Activated CD4-positive, alpha-beta T cell treated with anti-CD3 and anti-CD28 coated beads for 36 hours (primary cell): ENCODE measurements around the gene PHF12. TPM values are rescaled to one million over a fixed set of nuclear protein-coding genes. Genes with fewer than 3 reads are reported as not detected.

Experiments used
- ATAC-seq: fragments of 200-7000 bp; cut with Tn5 transposase; one replicate; pipeline ENCODE4 v1.10.0; 2021; ENCODE audit warnings: mild to moderate bottlenecking, moderate library complexity
- CTCF ChIA-PET: fragments of 350-600 bp; sonication (Branson Sonifier 250); formaldehyde crosslinking; loops from one replicate; lab custom pipeline; 2021; ENCODE audit warnings: antibody characterized with exemption; lab: Charles Lee
- POLR2A ChIA-PET: fragments of 350-600 bp; sonication (Branson Sonifier 250); formaldehyde crosslinking; loops from one replicate; lab custom pipeline; 2021; ENCODE audit warnings: antibody characterized with exemption, inconsistent platforms; lab: Charles Lee
- DNase-seq: peaks from one replicate; pipeline ENCODE4 v3.0.0-alpha.2; 2020
- H3K27ac Mint-ChIP-seq: one replicate; pipeline ENCODE4 v1.8.0; 2021; ENCODE audit warnings: mixed read lengths
- H3K27me3 Mint-ChIP-seq: one replicate; pipeline ENCODE4 v1.8.0; 2021; ENCODE audit warnings: mixed read lengths
- H3K36me3 Mint-ChIP-seq: one replicate; pipeline ENCODE4 v1.8.0; 2021; ENCODE audit warnings: low read depth, mixed read lengths
- H3K4me1 Mint-ChIP-seq: one replicate; pipeline ENCODE4 v1.8.0; 2021; ENCODE audit warnings: mixed read lengths
- H3K4me3 Mint-ChIP-seq: one replicate; pipeline ENCODE4 v1.8.0; 2021; ENCODE audit warnings: mild to moderate bottlenecking, moderate library complexity, mixed read lengths
- H3K9me3 Mint-ChIP-seq: one replicate; pipeline ENCODE4 v1.8.0; 2021; ENCODE audit warnings: low read depth, mixed read lengths
- intact Hi-C, 2 experiments: fragments of 100-400 bp; cut with DNase I in 1 of 2; cut with micrococcal nuclease in 1 of 2; formaldehyde crosslinking; loops; one replicate each; pipeline versions ENCODE4 v1.14.2 to v1.15.1; 2022 to 2024; cut with DNase I, micrococcal nuclease
- total RNA-seq, 2 experiments: library from RNA; stranded (reverse); gene quantifications; one replicate each; pipeline ENCODE4 v1.2.3, GENCODE V29; 2021

PHF12 gene
- total RNA-seq, 2 experiments from 2014 or later = 48.6 to 52.3 TPM

GRCh38 chr17:28988475-28988874 lies 37.2 kb upstream of the PHF12 start:
- no peaks in the 10 kb centered on the region for H3K36me3 Mint-ChIP-seq
- H3K4me1 Mint-ChIP-seq = peaks cover 2% of the 10 kb centered on the region
- no peak overlapping the region for H3K4me3 Mint-ChIP-seq
- H3K27me3 Mint-ChIP-seq = no peaks in the 10 kb centered on the region
- H3K9me3 Mint-ChIP-seq = no peaks in the 10 kb centered on the region
- ATAC-seq (no peak), DNase-seq (no peak)
- ChIA-PET POLR2A (no interaction called here), CTCF (no interaction called here)
- no peak overlapping the region for H3K27ac Mint-ChIP-seq
- intact Hi-C loops = no loop called here

- DNase-seq (no peak), ATAC-seq (no peak)
- Mint-ChIP-seq H3K4me3 (no peak overlapping the region), H3K36me3 (no peaks in the 10 kb centered on the region), H3K4me1 (peaks cover 17% of the 10 kb centered on the region), H3K9me3 (no peaks in the 10 kb centered on the region), H3K27ac (no peak overlapping the region), H3K27me3 (no peaks in the 10 kb centered on the region)
- intact Hi-C loops = no loop called here
- CTCF ChIA-PET = interaction anchor here (0.8 to 1.8 kb wide), 2 partner anchors 13 to 21 kb away, joined by 3 to 8 read pairs; no protein-coding TSS in a partner anchor
- POLR2A ChIA-PET = interaction anchor here (0.6 kb wide), 2 partner anchors 14 to 114 kb away, joined by 3 read pairs; no protein-coding TSS in a partner anchor
Observed at GRCh38 chr17:28986714-28987655, 35.7 kb upstream of the PHF12 start.

- H3K27ac Mint-ChIP-seq = no peak overlapping the region
- no peak overlapping the region for H3K4me3 Mint-ChIP-seq
- ATAC-seq (no peak), DNase-seq (no peak)
- H3K36me3 Mint-ChIP-seq = no peaks in the 10 kb centered on the region
- POLR2A ChIA-PET = no interaction called here
- H3K27me3 Mint-ChIP-seq = no peaks in the 10 kb centered on the region
- peaks cover 23% of the 10 kb centered on the region for H3K4me1 Mint-ChIP-seq
- intact Hi-C loops = no loop called here
- CTCF ChIA-PET = interaction anchor here (1.1 to 1.8 kb wide), 4 partner anchors 13 to 131 kb away, joined by 4 to 8 read pairs (median 4); no protein-coding TSS in a partner anchor
- no peaks in the 10 kb centered on the region for H3K9me3 Mint-ChIP-seq
Observed at GRCh38 chr17:28985950-28986713, 34.8 kb upstream of the PHF12 start.

GRCh38 chr17:28983286-28984230 lies 32.2 kb upstream of the PHF12 start:
- H3K9me3 Mint-ChIP-seq = no peaks in the 10 kb centered on the region
- POLR2A ChIA-PET = no interaction called here
- CTCF ChIA-PET = interaction anchor here (0.6 to 4.2 kb wide), 4 partner anchors 19 to 129 kb away, joined by 3 to 19 read pairs (median 4); no protein-coding TSS in a partner anchor
- H3K4me1 Mint-ChIP-seq = peaks cover 23% of the 10 kb centered on the region
- H3K36me3 Mint-ChIP-seq = no peaks in the 10 kb centered on the region
- intact Hi-C loops = no loop called here
- peak overlapping the region; percentile 89 for H3K27ac Mint-ChIP-seq
- H3K4me3 Mint-ChIP-seq = no peak overlapping the region
- ATAC-seq = no peak
- no peak for DNase-seq
- H3K27me3 Mint-ChIP-seq = no peaks in the 10 kb centered on the region

DNA sequence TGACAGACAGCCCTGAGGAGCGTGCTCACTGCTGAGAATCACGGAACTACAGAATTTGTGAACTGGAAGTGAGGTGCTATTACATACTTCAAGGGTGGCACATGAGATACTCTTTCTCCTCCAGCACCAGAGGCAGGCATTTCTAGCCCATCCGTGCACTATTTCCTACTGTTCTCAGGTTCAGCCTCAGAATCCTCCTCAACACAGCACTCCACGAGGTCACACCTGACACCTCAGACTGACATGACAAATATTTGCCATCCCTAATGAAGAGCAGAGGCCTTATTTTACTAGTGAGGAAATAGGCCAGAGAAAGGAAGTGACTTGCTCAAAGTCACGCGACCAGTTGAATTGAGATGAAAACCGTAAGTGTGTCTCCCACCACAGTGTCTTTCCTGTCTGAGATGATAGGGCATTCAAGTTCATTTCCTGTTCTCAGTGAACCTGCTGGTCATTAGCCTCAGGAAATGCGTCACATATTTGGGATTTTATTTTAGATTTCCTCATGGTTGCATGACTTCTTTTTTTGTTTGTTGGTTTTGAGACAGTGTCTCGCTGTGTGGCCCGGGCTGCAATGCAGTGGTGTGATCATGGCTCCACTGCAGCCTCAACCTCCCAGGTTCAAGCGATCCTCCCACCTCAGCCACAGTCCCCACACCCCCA lies 30.9 kb upstream of the PHF12 start:
- CTCF ChIA-PET = interaction anchor here (1.0 to 4.2 kb wide), 3 partner anchors 17 to 134 kb away, joined by 4 to 19 read pairs (median 11); no protein-coding TSS in a partner anchor
- Mint-ChIP-seq H3K27ac (peak overlapping the region; percentile 89), H3K4me1 (peaks cover 23% of the 10 kb centered on the region), H3K9me3 (no peaks in the 10 kb centered on the region), H3K27me3 (no peaks in the 10 kb centered on the region), H3K4me3 (no peak overlapping the region), H3K36me3 (no peaks in the 10 kb centered on the region)
- DNase-seq (peak; percentile 65), ATAC-seq (peak; percentile 90)
- intact Hi-C loops = no loop called here
- POLR2A ChIA-PET = no interaction called here

GRCh38 chr17:28978356-28978964 lies 27.1 kb upstream of the PHF12 start:
- Mint-ChIP-seq H3K9me3 (no peaks in the 10 kb centered on the region), H3K27ac (no peak overlapping the region), H3K4me1 (peaks cover 21% of the 10 kb centered on the region), H3K36me3 (no peaks in the 10 kb centered on the region), H3K27me3 (no peaks in the 10 kb centered on the region), H3K4me3 (no peak overlapping the region)
- no peak for DNase-seq
- CTCF ChIA-PET = interaction anchor here (1.1 to 3.3 kb wide), 3 partner anchors 13 to 26 kb away, joined by 3 to 14 read pairs (median 10); no protein-coding TSS in a partner anchor
- no peak for ATAC-seq
- POLR2A ChIA-PET = interaction anchor here (0.6 kb wide), 1 partner anchor 138 kb away, joined by 3 read pairs; no protein-coding TSS in a partner anchor
- intact Hi-C loops = no loop called here

GRCh38 chr17:28977659-28978355 lies 26.5 kb upstream of the PHF12 start:
- no peaks in the 10 kb centered on the region for H3K36me3 Mint-ChIP-seq
- ATAC-seq (no peak), DNase-seq (no peak)
- no peak overlapping the region for H3K27ac Mint-ChIP-seq
- intact Hi-C loops = no loop called here
- H3K4me3 Mint-ChIP-seq = no peak overlapping the region
- peaks cover 14% of the 10 kb centered on the region for H3K4me1 Mint-ChIP-seq
- ChIA-PET POLR2A (interaction anchor here (0.6 kb wide), 1 partner anchor 138 kb away, joined by 3 read pairs; no protein-coding TSS in a partner anchor), CTCF (interaction anchor here (1.1 to 3.3 kb wide), 3 partner anchors 12 to 26 kb away, joined by 3 to 14 read pairs (median 10); no protein-coding TSS in a partner anchor)
- H3K9me3 Mint-ChIP-seq = no peaks in the 10 kb centered on the region
- no peaks in the 10 kb centered on the region for H3K27me3 Mint-ChIP-seq

DNA sequence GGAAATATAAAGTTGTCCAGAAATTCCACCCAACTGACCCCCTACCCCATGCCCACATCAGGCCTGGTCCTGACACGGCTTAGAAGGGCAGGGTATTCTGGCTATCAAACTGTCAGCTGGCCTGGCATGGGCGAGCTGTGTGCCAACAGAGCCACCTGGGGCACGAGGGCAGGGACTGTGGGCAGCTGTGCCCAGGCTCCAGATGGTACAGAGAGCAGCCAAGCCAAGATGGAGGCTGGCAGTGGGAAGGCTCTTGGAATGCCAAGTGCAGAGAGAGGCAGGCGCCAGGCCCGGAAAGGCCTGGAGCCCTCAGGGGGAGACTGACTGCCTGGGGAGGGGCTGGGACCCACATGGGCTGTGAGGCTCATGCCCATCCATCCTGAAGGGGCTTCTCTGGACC lies 24.3 kb upstream of the PHF12 start:
- intact Hi-C loops = no loop called here
- Mint-ChIP-seq H3K27ac (no peak overlapping the region), H3K4me1 (no peaks in the 10 kb centered on the region), H3K27me3 (no peaks in the 10 kb centered on the region), H3K9me3 (no peaks in the 10 kb centered on the region), H3K4me3 (no peak overlapping the region), H3K36me3 (no peaks in the 10 kb centered on the region)
- ATAC-seq = no peak
- CTCF ChIA-PET = interaction anchor here (1.1 kb wide), 1 partner anchor 11 kb away, joined by 3 read pairs; no protein-coding TSS in a partner anchor
- no peak for DNase-seq
- POLR2A ChIA-PET = no interaction called here

DNA sequence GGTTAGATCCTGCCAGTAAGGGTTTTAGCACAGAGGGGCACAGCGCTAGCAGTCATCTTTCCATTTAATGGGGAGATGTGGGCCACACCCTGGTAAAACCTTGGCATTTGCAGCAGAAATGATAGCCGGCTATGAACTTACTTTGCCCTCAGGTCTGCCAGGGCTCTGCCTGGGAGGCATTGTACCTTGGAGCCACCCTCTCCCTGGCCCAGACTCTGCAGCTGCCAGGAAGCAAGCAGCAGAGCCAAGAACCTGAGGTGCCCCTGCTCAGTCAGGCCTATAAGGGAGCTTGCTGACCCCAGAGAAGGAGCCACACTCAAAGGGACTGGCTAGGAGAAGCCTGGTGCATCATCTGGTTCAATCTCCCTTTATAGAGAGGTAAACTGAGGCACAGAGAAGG lies 23.7 kb upstream of the PHF12 start:
- no peak for ATAC-seq
- Mint-ChIP-seq H3K9me3 (no peaks in the 10 kb centered on the region), H3K27me3 (no peaks in the 10 kb centered on the region), H3K27ac (no peak overlapping the region), H3K36me3 (no peaks in the 10 kb centered on the region), H3K4me1 (no peaks in the 10 kb centered on the region), H3K4me3 (no peak overlapping the region)
- CTCF ChIA-PET = interaction anchor here (1.1 kb wide), 1 partner anchor 10 kb away, joined by 3 read pairs; no protein-coding TSS in a partner anchor
- POLR2A ChIA-PET = no interaction called here
- DNase-seq = no peak
- intact Hi-C loops = no loop called here
